ENCODE data around the gene STUM. TPM values are rescaled to one million over a fixed set of nuclear protein-coding genes. Genes with fewer than 3 reads are reported as not detected.
"Not testable (repeated sequence)": the region's sequence is repeated elsewhere in the genome, so short reads cannot be mapped to it uniquely, and the experiment has no call there.

STUM gene, protein sequence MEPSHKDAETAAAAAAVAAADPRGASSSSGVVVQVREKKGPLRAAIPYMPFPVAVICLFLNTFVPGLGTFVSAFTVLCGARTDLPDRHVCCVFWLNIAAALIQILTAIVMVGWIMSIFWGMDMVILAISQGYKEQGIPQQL
- total RNA-seq = not detected in 2 replicates

- intact Hi-C loops (cut with micrococcal nuclease) = loop anchor here (5.0 kb wide), 2 partner anchors 59 to 189 kb away; partner anchors contain the start of gene ITPKB
- Mint-ChIP-seq H3K4me3 (no peak within 1 kb of the TSS), H3K36me3 (ENCODE audit: low read depth) (no peaks in the 10 kb centered on the region), H3K4me1 (ENCODE audit: low read depth) (peaks cover 5% of the 10 kb centered on the region), H3K27ac (no peak within 1 kb of the TSS), H3K9me3 (no peaks in the 10 kb centered on the region), H3K27me3 (ENCODE audit: insufficient read depth) (peaks cover 78% of the 10 kb centered on the region)
- DNase-seq (ENCODE audit: low spot score) = no peak
These were observed at the start of gene STUM for GRCh38 chr1:226548256-226549093. Gene STUM (plus strand): TSS chr1:226548764. CDS start chr1:226548905, 141 bp downstream.

DNA sequence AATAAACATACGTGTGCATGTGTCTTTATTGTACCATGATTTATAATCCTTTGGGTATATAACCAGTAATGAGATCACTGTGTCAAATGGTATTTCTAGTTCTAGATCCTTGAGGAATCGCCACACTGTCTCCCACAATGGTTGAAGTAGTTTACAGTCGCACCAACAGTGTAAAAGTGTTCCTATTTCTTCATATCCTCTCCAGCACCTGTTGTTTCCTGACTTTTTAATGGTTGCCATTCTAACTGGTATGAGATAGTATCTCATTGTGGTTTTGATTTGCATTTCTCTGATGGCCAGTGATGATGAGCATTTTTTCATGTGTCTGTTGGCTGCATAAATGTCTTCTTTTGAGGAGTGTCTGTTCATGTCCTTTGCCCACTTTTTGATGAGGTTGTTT, 48.9 kb upstream of the STUM start:
- intact Hi-C loops (cut with micrococcal nuclease); H3K9me3 Mint-ChIP-seq; H3K27ac Mint-ChIP-seq; DNase-seq (ENCODE audit: low spot score); H3K4me1 Mint-ChIP-seq (ENCODE audit: low read depth); H3K36me3 Mint-ChIP-seq (ENCODE audit: low read depth); H3K4me3 Mint-ChIP-seq: not testable (repeated sequence)
- H3K27me3 Mint-ChIP-seq (ENCODE audit: insufficient read depth) = peaks cover 31% of the 10 kb centered on the region

- no peak overlapping the region for H3K27ac Mint-ChIP-seq
- no peak for DNase-seq (ENCODE audit: low spot score)
- no peaks in the 10 kb centered on the region for H3K36me3 Mint-ChIP-seq (ENCODE audit: low read depth)
- no peaks in the 10 kb centered on the region for H3K4me1 Mint-ChIP-seq (ENCODE audit: low read depth)
- H3K9me3 Mint-ChIP-seq = no peaks in the 10 kb centered on the region
- intact Hi-C loops (cut with micrococcal nuclease) = no loop called here
- H3K4me3 Mint-ChIP-seq = no peak overlapping the region
- peaks cover 36% of the 10 kb centered on the region for H3K27me3 Mint-ChIP-seq (ENCODE audit: insufficient read depth)
These were observed 42.5 kb upstream of the STUM start for GRCh38 chr1:226506021-226506420.

DNA sequence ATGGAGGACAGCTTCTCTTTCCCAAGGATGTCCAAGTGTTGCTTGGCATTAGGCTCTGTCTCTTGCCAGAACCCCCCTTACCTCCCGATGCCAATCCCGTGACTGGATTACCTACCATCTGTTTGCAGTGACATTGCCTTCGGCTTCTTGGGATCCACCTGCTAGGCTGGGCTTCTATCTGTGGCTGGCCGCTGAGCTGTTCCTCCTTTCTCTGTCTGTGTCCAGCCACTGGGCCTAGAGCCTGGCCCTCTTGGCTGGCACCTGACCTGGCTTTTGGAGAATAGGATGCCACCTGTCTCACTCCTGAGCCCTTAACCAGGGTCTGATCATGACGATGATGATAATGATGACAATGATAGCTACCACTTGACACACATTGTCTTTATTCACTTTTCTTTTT, 41.6 kb upstream of the STUM start:
- no peak overlapping the region for H3K27ac Mint-ChIP-seq
- DNase-seq (ENCODE audit: low spot score) = no peak
- peaks cover 34% of the 10 kb centered on the region for H3K27me3 Mint-ChIP-seq (ENCODE audit: insufficient read depth)
- H3K4me1 Mint-ChIP-seq (ENCODE audit: low read depth) = no peaks in the 10 kb centered on the region
- intact Hi-C loops (cut with micrococcal nuclease) = no loop called here
- no peaks in the 10 kb centered on the region for H3K9me3 Mint-ChIP-seq
- H3K4me3 Mint-ChIP-seq = no peak overlapping the region
- no peaks in the 10 kb centered on the region for H3K36me3 Mint-ChIP-seq (ENCODE audit: low read depth)

GRCh38 chr1:226510453-226510852, 38.1 kb upstream of the STUM start:
- intact Hi-C loops (cut with micrococcal nuclease) = no loop called here
- H3K27me3 Mint-ChIP-seq (ENCODE audit: insufficient read depth) = peaks cover 9% of the 10 kb centered on the region
- H3K9me3 Mint-ChIP-seq = no peaks in the 10 kb centered on the region
- no peak overlapping the region for H3K27ac Mint-ChIP-seq
- H3K4me1 Mint-ChIP-seq (ENCODE audit: low read depth) = no peaks in the 10 kb centered on the region
- DNase-seq (ENCODE audit: low spot score) = no peak
- no peak overlapping the region for H3K4me3 Mint-ChIP-seq
- H3K36me3 Mint-ChIP-seq (ENCODE audit: low read depth) = no peaks in the 10 kb centered on the region

DNA sequence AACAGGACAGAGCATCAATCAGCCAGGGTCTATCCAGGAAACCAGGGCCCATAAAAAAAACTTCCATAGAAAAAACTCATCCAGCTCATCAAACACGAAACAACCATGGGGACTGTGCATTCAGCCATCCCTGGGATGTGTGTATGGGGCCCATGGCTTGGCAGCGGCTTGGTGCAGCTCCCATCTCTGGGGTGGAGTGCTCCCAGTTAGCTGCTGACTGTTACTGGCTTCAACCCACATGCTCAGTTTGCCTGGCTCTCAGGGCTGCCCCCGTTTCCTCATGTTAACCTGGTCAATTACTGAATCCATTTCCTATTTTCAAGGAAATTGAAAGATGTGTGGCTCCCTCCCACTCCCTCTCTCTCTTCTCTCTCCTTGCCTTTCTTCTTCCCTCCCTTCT, 37.3 kb upstream of the STUM start:
- DNase-seq (ENCODE audit: low spot score) = no peak
- H3K9me3 Mint-ChIP-seq = no peaks in the 10 kb centered on the region
- H3K27ac Mint-ChIP-seq = no peak overlapping the region
- no peaks in the 10 kb centered on the region for H3K36me3 Mint-ChIP-seq (ENCODE audit: low read depth)
- H3K27me3 Mint-ChIP-seq (ENCODE audit: insufficient read depth) = peaks cover 8% of the 10 kb centered on the region
- H3K4me3 Mint-ChIP-seq = no peak overlapping the region
- H3K4me1 Mint-ChIP-seq (ENCODE audit: low read depth) = no peaks in the 10 kb centered on the region
- intact Hi-C loops (cut with micrococcal nuclease) = no loop called here

DNA sequence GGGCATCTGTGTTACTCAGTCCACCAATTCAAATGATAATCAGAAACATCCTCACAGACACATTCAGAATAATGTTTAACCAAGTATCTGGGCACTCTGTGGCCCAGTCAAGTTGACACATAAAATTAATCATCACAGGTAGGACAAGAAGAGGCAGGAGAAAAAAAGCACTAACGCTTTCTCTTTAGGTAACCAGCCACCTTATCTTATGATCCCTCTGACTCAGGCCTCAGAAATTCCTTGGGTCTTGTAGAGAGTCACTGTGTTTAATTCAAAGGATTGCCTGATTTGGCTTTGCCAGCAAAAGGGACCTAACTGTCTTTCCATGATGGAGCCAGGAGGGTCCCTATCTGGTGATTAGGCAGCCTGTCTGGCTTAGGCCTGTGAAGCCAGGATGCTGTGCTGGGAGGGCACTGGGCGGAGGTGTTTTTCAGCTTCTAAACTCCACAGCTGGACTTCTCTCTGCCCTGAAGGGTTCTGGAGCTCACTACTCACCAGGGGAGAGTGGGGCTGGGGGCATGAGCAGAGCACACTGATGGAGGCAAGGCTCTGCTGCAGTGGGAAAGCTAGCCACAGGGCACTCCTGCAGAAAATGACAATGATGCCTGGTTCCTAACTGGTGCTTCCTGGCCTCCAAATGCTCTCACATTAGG, 36.4 kb upstream of the STUM start:
- Mint-ChIP-seq H3K36me3 (ENCODE audit: low read depth) (no peaks in the 10 kb centered on the region), H3K9me3 (no peaks in the 10 kb centered on the region), H3K27ac (no peak overlapping the region), H3K27me3 (ENCODE audit: insufficient read depth) (peaks cover 6% of the 10 kb centered on the region), H3K4me1 (ENCODE audit: low read depth) (no peaks in the 10 kb centered on the region), H3K4me3 (no peak overlapping the region)
- DNase-seq (ENCODE audit: low spot score) = no peak
- intact Hi-C loops (cut with micrococcal nuclease) = no loop called here

GRCh38 chr1:226518375-226518774, 30.2 kb upstream of the STUM start:
- DNase-seq (ENCODE audit: low spot score) = no peak
- peaks cover 5% of the 10 kb centered on the region for H3K27me3 Mint-ChIP-seq (ENCODE audit: insufficient read depth)
- H3K9me3 Mint-ChIP-seq = no peaks in the 10 kb centered on the region
- no peaks in the 10 kb centered on the region for H3K4me1 Mint-ChIP-seq (ENCODE audit: low read depth)
- intact Hi-C loops (cut with micrococcal nuclease) = no loop called here
- H3K27ac Mint-ChIP-seq = no peak overlapping the region
- H3K4me3 Mint-ChIP-seq = no peak overlapping the region
- H3K36me3 Mint-ChIP-seq (ENCODE audit: low read depth) = no peaks in the 10 kb centered on the region

GRCh38 chr1:226519135-226519534, 29.4 kb upstream of the STUM start:
- Mint-ChIP-seq H3K36me3 (ENCODE audit: low read depth) (no peaks in the 10 kb centered on the region), H3K27ac (no peak overlapping the region), H3K4me1 (ENCODE audit: low read depth) (no peaks in the 10 kb centered on the region), H3K9me3 (no peaks in the 10 kb centered on the region), H3K4me3 (no peak overlapping the region), H3K27me3 (ENCODE audit: insufficient read depth) (peaks cover 5% of the 10 kb centered on the region)
- intact Hi-C loops (cut with micrococcal nuclease) = no loop called here
- DNase-seq (ENCODE audit: low spot score) = no peak

- H3K27ac Mint-ChIP-seq = no peak overlapping the region
These were observed 28.6 kb upstream of the STUM start for GRCh38 chr1:226519716-226520598.

GRCh38 chr1:226520640-226521355, 27.8 kb upstream of the STUM start:
- Mint-ChIP-seq H3K4me3 (no peak overlapping the region), H3K27me3 (ENCODE audit: insufficient read depth) (peaks cover 4% of the 10 kb centered on the region), H3K36me3 (ENCODE audit: low read depth) (no peaks in the 10 kb centered on the region), H3K4me1 (ENCODE audit: low read depth) (no peaks in the 10 kb centered on the region), H3K9me3 (peaks cover 3% of the 10 kb centered on the region), H3K27ac (no peak overlapping the region)
- intact Hi-C loops (cut with micrococcal nuclease) = no loop called here
- DNase-seq (ENCODE audit: low spot score) = no peak

More at GRCh38 chr1:226519716-226520598, 28.6 kb upstream of the STUM start:
- Mint-ChIP-seq H3K27me3 (ENCODE audit: insufficient read depth) (peaks cover 5% of the 10 kb centered on the region), H3K4me3 (no peak overlapping the region), H3K9me3 (peaks cover 3% of the 10 kb centered on the region), H3K36me3 (ENCODE audit: low read depth) (no peaks in the 10 kb centered on the region), H3K4me1 (ENCODE audit: low read depth) (no peaks in the 10 kb centered on the region)
- intact Hi-C loops (cut with micrococcal nuclease) = no loop called here
- no peak for DNase-seq (ENCODE audit: low spot score)

Data from activated T-helper 1 cell treated with anti-CD3 and anti-CD28 coated beads, Interleukin-12 subunit alpha, Interleukin-12 subunit beta, Interleukin-2, Interleukin-4 antibody, amounts not matched to agents 30 ng/mL and 10 ng/mL and 1 ng/mL, durations not matched to agents 14 hours and 24 hours and 36 hours (primary cell).